GM18505 (cell line): ENCODE measurements around the gene PLEKHB2.
"Not testable (repeated sequence)": the region's sequence is repeated elsewhere in the genome, so short reads cannot be mapped to it uniquely, and the experiment has no call there.

ENCODE experiments used
- ATAC-seq: cut with Tn5 transposase; IDR thresholded peaks from one replicate; pipeline ENCODE4 v1.9.1; 2021; ENCODE audit not compliant: unreplicated experiment
- POLR2A ChIP-seq: IDR thresholded peaks from 4 replicates; pipeline ENCODE4 v1.6.1; 2011; ENCODE audit warnings: borderline replicate concordance; ENCODE audit not compliant: insufficient read depth, insufficient read length; ENCODE audit errors: extremely low read depth

PLEKHB2 gene

DNA sequence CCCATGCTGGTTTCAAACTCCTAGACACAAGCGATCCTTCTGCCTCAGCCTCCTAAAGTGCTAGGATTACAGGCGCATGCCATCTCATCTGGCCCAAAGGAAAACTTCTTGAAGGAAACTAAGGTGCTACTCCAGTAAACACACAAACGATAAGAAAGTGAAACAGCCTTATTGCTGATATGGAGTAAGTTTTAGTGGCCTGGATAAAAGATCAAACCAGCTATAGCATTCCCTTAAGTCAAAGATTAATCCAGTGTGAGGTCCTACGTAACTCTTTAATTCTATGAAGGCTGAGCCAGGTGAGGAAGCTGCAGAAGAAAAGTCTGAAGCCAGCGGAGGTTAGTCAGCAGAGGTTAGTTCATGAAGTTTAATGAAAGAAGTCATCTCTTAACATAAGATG is 63.4 kb downstream of the PLEKHB2 start:
- no peak for ATAC-seq
- TF ChIP-seq POLR2A, result no peak

DNA sequence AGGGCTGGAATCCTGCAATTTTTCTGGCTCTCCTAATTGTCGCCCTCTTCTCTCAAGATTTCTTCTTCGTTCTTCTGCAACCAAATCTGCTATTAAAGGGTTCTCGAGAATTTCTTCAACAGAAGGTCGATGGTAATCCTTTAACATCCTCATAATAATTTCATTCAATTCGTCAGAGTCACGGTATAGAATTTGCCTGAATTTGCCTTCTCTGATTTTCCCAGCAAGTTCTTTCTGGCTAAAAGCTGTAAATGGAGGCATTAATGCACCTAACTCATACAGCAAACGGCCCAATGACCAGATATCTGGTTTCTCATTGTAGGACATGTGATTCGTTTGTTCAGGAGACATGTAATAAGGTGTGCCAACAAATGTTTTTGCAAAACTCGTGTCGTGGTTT is 72.9 kb downstream of the PLEKHB2 start:
- ATAC-seq, result not testable (repeated sequence)

DNA sequence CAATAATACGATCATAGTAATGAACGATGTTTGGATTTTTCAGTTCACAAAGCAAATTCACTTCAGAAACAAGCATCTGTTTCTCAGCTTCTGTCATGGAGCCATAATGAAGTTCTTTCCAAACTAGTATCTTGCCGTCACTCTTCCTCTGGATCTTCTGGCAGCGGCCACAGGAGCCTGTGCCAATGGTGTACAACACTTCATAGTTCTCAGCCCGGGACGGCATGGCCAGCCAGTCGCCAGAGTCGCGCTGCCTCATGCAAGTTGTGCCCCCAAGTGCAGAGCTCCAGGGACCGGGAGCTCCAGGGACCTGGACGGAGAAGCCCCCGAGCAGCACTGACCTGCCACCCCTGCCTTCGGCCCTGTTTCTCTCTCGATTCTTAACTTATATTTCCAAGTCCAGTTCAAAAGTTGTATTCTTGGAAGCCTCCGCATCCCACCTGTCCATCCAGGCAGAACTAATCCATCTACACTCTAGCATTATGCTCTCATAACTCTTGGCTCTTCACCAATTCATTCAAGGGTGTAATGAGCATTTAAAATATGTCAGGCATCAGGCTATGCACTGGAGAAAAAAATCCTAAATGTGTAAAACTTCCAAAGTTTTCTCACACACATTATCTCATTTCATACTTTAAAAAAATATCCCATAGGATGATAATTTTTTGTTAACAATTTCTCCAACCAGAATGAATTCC is 73.7 kb downstream of the PLEKHB2 start:
- ATAC-seq, result not testable (repeated sequence)

DNA sequence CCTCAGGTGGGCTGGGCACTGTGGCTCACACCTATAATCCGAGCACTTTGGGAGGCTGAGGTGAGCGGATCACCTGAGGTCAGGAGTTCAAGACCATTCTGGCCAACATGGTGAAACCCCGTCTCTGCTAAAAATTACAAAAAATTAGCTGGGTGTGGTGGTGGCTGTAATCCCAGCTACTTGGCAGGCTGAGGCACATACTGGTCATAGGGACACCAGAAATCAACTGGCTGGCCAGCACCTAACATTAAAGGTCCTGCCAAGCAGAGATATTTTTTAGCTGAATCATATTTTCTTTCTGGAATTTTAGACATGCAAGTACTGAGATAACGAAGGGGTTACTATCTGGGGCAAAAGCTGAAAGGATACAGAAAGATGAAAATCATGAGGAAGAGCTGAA is 76.3 kb downstream of the PLEKHB2 start:
- not testable (repeated sequence) for ATAC-seq

DNA sequence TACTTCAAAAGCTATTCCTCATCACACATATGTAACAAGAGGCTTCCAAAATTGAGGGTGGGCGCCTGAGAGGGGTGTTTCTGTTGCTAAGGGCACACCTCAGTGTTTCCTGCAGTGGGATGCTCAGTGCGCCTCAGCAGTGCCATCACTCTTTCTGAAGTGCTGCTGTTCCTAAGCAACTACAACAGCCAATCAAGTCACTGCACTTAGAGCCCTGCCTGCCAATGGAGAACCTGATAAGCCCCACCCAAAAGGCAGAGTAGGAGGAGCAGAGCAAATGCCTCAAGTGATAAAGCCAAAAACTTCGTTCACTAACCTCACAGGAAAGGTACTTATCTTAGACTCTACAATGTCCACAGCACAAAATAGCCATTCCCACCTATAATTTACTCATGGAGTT is 88.3 kb downstream of the PLEKHB2 start:
- ATAC-seq, result not testable (repeated sequence)

- ATAC-seq, result not testable (repeated sequence)
Observed at GRCh38 chr2:131196186-131196585, 91.0 kb downstream of the PLEKHB2 start.
